Keratinocyte (primary cell): ENCODE measurements around the gene ZNF142. TPM values are rescaled to one million over a fixed set of nuclear protein-coding genes. Genes with fewer than 3 reads are reported as not detected.

ENCODE experiments used
- DNase-seq: peaks from one replicate; pipeline ENCODE4 v3.0.0-alpha.2; 2011; ENCODE audit warnings: low read depth, missing footprints, low spot score
- FAIRE-seq: peaks from 2 replicates; lab custom pipeline; 2011; peaks lifted over from hg19 to GRCh38; lab: Jason Lieb, UNC
- H2AFZ ChIP-seq: 2 replicates; pipeline ENCODE4 v1.6.0; 2012; ENCODE audit warnings: low read length, control low read depth, inconsistent platforms; ENCODE audit not compliant: control insufficient read depth
- H3K27ac ChIP-seq: 2 replicates; pipeline ENCODE4 v1.5.1; 2011; ENCODE audit warnings: low read length; ENCODE audit not compliant: control insufficient read depth, insufficient read depth
- H3K27me3 ChIP-seq: 3 replicates; pipeline ENCODE4 v1.6.0; 2011; ENCODE audit warnings: low read length; ENCODE audit not compliant: control insufficient read depth, insufficient read depth; ENCODE audit errors: extremely low read depth
- H3K36me3 ChIP-seq, 2 experiments: 2 replicates in 1 of 2; 3 replicates in 1 of 2; pipeline ENCODE4 v1.5.1; 2011; ENCODE audit warnings: low read length in 2 of 2, mild to moderate bottlenecking in 1 of 2; ENCODE audit not compliant: control insufficient read depth in 2 of 2, insufficient read depth in 2 of 2; ENCODE audit errors: extremely low read depth in 1 of 2
- H3K4me1 ChIP-seq: 3 replicates; pipeline ENCODE4 v1.5.1; 2011; ENCODE audit warnings: low read length; ENCODE audit not compliant: control insufficient read depth, insufficient read depth; ENCODE audit errors: extremely low read depth
- H3K4me2 ChIP-seq: 3 replicates; pipeline ENCODE4 v1.6.0; 2011; ENCODE audit warnings: low read depth, low read length; ENCODE audit not compliant: control insufficient read depth, insufficient read depth; ENCODE audit errors: extremely low read depth
- H3K4me3 ChIP-seq, 3 experiments: fragments of 200-600 bp in 1 of 3; sonication (generic) in 1 of 3; 2 replicates in 2 of 3; 3 replicates in 1 of 3; pipeline ENCODE4 v1.5.1; 2011 to 2016; ENCODE audit warnings: low read length in 3 of 3, mild to moderate bottlenecking in 3 of 3, control low read depth in 2 of 3, inconsistent platforms in 1 of 3, low read depth in 1 of 3, mixed read lengths in 1 of 3, mixed run types in 1 of 3, moderate library complexity in 1 of 3; ENCODE audit not compliant: control insufficient read depth in 2 of 3, insufficient read depth in 2 of 3; ENCODE audit errors: extremely low read depth in 1 of 3
- H3K79me2 ChIP-seq: 2 replicates; pipeline ENCODE4 v1.6.0; 2012; ENCODE audit warnings: low read length; ENCODE audit not compliant: control insufficient read depth, insufficient read depth
- H3K9ac ChIP-seq: 3 replicates; pipeline ENCODE4 v1.6.0; 2011; ENCODE audit warnings: low read length; ENCODE audit not compliant: control insufficient read depth, insufficient read depth; ENCODE audit errors: extremely low read depth
- H3K9me1 ChIP-seq: 3 replicates; pipeline ENCODE4 v1.6.0; 2011; ENCODE audit warnings: low read length; ENCODE audit not compliant: control insufficient read depth, insufficient read depth; ENCODE audit errors: extremely low read depth
- H3K9me3 ChIP-seq: 2 replicates; pipeline ENCODE4 v1.5.1; 2012; ENCODE audit warnings: low read depth, low read length; ENCODE audit not compliant: control insufficient read depth
- H4K20me1 ChIP-seq: 3 replicates; pipeline ENCODE4 v1.6.0; 2011; ENCODE audit warnings: low read length; ENCODE audit not compliant: control insufficient read depth, insufficient read depth; ENCODE audit errors: extremely low read depth
- EZH2 ChIP-seq: IDR thresholded peaks from one replicate; pipeline ENCODE4 v1.6.1; 2012; ENCODE audit warnings: inconsistent platforms, mild to moderate bottlenecking, low read length, moderate library complexity
- dilution Hi-C: fragments of 300-500 bp; cut with MboI; formaldehyde crosslinking; loops from one replicate; pipeline ENCODE4 v1.7.0; 2020; ENCODE audit warnings: low sequenced_read_pairs; ENCODE audit not compliant: extremely low pct_ligation_motif_present
- polyA minus RNA-seq, 3 experiments: library from RNA; depleted of rRNA, polyadenylated mRNA; stranded (reverse); fragments of >200 nt; gene quantifications; 1 replicate in 1 of 3; 2 replicates in 1 of 3; 3 replicates in 1 of 3; pipeline ENCODE4 v1.2.3, GENCODE V29; 2011
- polyA plus RNA-seq, 5 experiments: library from polyadenylated mRNA; depleted of rRNA in 3 of 5; stranded (reverse) in 3 of 5; stranded (forward) in 1 of 5; unstranded in 1 of 5; fragments of >200 nt; gene quantifications; 1 replicate in 1 of 5; 2 replicates in 3 of 5; 3 replicates in 1 of 5; pipeline versions ENCODE4 v1.2.1 to v1.2.3, GENCODE V29; 2011 to 2012; ENCODE audit warnings: missing spikeins in 2 of 5, low read depth in 1 of 5, low replicate concordance in 1 of 5
- TF ChIP-seq, protein P1 (sequence below), 3 experiments: IDR thresholded peaks in 1 of 3; conservative IDR thresholded peaks in 1 of 3; optimal IDR thresholded peaks in 1 of 3; 2 replicates in 2 of 3; 3 replicates in 1 of 3; pipeline versions ENCODE3 to v1.5.1; 2011; ENCODE audit warnings: low read length in 3 of 3, mild to moderate bottlenecking in 3 of 3, moderate library complexity in 2 of 3, control low read depth in 1 of 3, inconsistent platforms in 1 of 3; ENCODE audit not compliant: insufficient read depth in 2 of 3; ENCODE audit errors: extremely low read depth in 1 of 3

Gene ZNF142, protein sequence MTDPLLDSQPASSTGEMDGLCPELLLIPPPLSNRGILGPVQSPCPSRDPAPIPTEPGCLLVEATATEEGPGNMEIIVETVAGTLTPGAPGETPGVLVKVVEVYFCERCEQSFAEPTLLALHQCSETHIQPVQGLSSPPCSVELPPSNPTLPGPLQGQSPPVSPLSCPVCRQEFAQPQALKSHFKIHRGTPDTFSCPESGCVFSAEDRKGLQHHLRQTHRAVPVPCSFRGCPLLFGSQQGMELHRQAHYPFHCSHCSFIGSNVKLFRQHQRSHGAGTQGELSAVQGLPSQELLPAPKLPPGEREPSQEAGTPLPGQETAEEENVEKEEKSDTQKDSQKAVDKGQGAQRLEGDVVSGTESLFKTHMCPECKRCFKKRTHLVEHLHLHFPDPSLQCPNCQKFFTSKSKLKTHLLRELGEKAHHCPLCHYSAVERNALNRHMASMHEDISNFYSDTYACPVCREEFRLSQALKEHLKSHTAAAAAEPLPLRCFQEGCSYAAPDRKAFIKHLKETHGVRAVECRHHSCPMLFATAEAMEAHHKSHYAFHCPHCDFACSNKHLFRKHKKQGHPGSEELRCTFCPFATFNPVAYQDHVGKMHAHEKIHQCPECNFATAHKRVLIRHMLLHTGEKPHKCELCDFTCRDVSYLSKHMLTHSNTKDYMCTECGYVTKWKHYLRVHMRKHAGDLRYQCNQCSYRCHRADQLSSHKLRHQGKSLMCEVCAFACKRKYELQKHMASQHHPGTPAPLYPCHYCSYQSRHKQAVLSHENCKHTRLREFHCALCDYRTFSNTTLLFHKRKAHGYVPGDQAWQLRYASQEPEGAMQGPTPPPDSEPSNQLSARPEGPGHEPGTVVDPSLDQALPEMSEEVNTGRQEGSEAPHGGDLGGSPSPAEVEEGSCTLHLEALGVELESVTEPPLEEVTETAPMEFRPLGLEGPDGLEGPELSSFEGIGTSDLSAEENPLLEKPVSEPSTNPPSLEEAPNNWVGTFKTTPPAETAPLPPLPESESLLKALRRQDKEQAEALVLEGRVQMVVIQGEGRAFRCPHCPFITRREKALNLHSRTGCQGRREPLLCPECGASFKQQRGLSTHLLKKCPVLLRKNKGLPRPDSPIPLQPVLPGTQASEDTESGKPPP (N-terminal part only)
- 4.3 to 11.9 TPM (median 4.5 TPM) in 3 replicates for polyA plus RNA-seq
- polyA plus RNA-seq (2011; ENCODE audit: low read depth), result 2.7 TPM
- polyA plus RNA-seq (2011; cell fraction: cytosol; rRNA removed), result 6.9 and 7.2 TPM in 2 replicates
- 23.4 and 32.2 TPM in 2 replicates for polyA plus RNA-seq (2011; cell fraction: nucleus; rRNA removed)
- 6.4 and 14.0 TPM in 2 replicates for polyA plus RNA-seq (2012; ENCODE audit: low replicate concordance)
- polyA minus RNA-seq, result 16.0 to 91.1 TPM (median 17.7 TPM) in 3 replicates
- polyA minus RNA-seq (2011; cell fraction: cytosol; rRNA and poly(A)+ RNA removed), result 8.6 TPM
- 22.8 and 29.6 TPM in 2 replicates for polyA minus RNA-seq (2011; cell fraction: nucleus; rRNA and poly(A)+ RNA removed)

DNA sequence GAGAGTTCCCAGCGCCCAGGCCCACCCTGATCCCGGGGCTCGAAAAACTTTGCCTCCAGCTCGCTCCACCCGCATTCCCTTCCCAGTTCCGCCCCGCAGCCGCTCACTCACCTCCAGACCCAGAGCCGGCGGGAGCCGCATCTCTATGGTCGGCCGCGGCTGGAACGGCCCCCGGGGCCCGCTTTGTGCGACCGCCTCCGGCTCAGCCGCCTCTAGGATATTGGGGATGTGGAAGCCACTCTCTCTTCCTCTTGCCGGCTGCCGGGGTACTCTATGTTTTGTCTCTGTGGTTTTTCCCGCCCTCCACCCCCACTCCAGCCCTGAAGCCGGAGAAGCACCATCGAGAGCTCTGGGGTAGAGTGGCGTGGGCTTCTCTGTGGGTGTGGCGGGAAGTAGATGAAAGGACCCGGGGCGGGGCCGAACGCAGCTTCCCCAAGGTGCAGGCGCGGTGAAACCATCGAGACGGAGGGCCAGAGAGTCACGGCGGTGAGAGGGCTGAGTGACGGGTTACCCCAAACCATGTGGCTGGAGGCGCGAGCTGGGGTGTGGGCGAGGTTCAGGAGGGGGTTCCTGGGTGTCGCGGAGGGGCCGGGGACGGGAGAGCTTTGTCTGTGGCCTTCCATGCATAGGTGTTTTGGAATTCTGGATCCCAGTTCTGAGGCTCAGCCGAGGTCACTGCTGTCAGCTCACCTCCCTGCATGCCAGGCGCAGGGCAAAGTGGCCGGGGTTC is at the start of gene ZNF142, which contains the start of gene BCS1L:
TSS of gene ZNF142 (minus strand) at position 366 of the 730 bp plus-strand sequence. CDS start 3,194 bp downstream, outside the sequence.
TSS of gene BCS1L (plus strand) at position 426 of the 730 bp plus-strand sequence. CDS start 1,305 bp downstream, outside the sequence.
- H3K4me2 ChIP-seq, result peak within 1 kb of the TSS; percentile 92
- DNase-seq, result no peak
- peak within 1 kb of the TSS; percentile 72 for H2AFZ ChIP-seq
- no peaks in the 10 kb centered on the region for H3K27me3 ChIP-seq
- peak within 1 kb of the TSS; percentile 81 for H3K9ac ChIP-seq
- FAIRE-seq, result peak; percentile 73
- peak within 1 kb of the TSS; percentile 66 for H3K27ac ChIP-seq
- peak within 1 kb of the TSS; percentile 79 to 95 (median 93) for H3K4me3 ChIP-seq
- no peak for TF ChIP-seq EZH2
- TF ChIP-seq, protein P1, sequence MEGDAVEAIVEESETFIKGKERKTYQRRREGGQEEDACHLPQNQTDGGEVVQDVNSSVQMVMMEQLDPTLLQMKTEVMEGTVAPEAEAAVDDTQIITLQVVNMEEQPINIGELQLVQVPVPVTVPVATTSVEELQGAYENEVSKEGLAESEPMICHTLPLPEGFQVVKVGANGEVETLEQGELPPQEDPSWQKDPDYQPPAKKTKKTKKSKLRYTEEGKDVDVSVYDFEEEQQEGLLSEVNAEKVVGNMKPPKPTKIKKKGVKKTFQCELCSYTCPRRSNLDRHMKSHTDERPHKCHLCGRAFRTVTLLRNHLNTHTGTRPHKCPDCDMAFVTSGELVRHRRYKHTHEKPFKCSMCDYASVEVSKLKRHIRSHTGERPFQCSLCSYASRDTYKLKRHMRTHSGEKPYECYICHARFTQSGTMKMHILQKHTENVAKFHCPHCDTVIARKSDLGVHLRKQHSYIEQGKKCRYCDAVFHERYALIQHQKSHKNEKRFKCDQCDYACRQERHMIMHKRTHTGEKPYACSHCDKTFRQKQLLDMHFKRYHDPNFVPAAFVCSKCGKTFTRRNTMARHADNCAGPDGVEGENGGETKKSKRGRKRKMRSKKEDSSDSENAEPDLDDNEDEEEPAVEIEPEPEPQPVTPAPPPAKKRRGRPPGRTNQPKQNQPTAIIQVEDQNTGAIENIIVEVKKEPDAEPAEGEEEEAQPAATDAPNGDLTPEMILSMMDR (optimal IDR thresholded peaks at IDR 0.05 in 1 of 3, IDR thresholded peaks at IDR 0.05 in 1 of 3, conservative IDR thresholded peaks at IDR 0.05 in 1 of 3; ENCODE audit: extremely low read depth in 1 of 3, insufficient read depth in 2 of 3, low read length in 3 of 3), result no peak
- H3K36me3 ChIP-seq, result peaks cover 36 to 38% of the 10 kb centered on the region in 2 experiments
- dilution Hi-C loops, result no loop called here
- no peaks in the 10 kb centered on the region for H3K9me3 ChIP-seq
- H3K4me1 ChIP-seq, result peaks cover 11% of the 10 kb centered on the region
- H3K9me1 ChIP-seq, result no peaks in the 10 kb centered on the region
- H4K20me1 ChIP-seq, result peaks cover 2% of the 10 kb centered on the region
- H3K79me2 ChIP-seq, result peaks cover 47% of the 10 kb centered on the region

DNA sequence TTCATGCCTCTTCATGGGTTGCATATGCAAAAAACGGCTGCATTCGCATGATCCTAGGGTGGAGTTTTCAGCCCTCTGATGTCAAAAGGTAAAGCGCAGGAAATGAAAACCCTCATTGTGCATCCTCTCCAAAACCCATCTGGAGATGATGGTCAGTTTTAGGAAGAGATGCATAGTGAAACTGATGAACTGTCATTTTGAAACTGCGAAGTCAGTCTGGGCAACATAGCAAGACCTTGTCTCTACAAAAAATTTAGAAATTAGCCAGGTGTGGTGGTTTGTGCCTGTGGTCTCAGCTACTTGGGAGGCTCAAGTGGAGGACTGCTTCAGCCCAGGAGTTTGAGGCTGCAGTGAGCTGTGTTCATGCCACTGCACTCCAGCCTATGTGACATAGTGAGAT is 48.7 kb upstream of the ZNF142 start:
- Histone ChIP-seq H3K4me2 (no peak overlapping the region), H3K79me2 (peaks cover 24% of the 10 kb centered on the region), H2AFZ (no peak overlapping the region), H3K9ac (no peak overlapping the region), H3K36me3 (peaks cover 0 to 7% of the 10 kb centered on the region in 2 experiments), H3K9me3 (no peaks in the 10 kb centered on the region), H3K27ac (no peak overlapping the region), H3K4me1 (peaks cover 12% of the 10 kb centered on the region), H3K27me3 (no peaks in the 10 kb centered on the region), H3K4me3 (no peak overlapping the region), H4K20me1 (no peaks in the 10 kb centered on the region), H3K9me1 (no peaks in the 10 kb centered on the region)
- dilution Hi-C loops, result no loop called here
- TF ChIP-seq EZH2, result no peak
- TF ChIP-seq, protein P1 (optimal IDR thresholded peaks at IDR 0.05 in 1 of 3, IDR thresholded peaks at IDR 0.05 in 1 of 3, conservative IDR thresholded peaks at IDR 0.05 in 1 of 3; ENCODE audit: extremely low read depth in 1 of 3, insufficient read depth in 2 of 3, low read length in 3 of 3), result no peak
- DNase-seq (no peak), FAIRE-seq (no peak)
